ENCODE data around the gene CENPO.

Gene CENPO

DNA sequence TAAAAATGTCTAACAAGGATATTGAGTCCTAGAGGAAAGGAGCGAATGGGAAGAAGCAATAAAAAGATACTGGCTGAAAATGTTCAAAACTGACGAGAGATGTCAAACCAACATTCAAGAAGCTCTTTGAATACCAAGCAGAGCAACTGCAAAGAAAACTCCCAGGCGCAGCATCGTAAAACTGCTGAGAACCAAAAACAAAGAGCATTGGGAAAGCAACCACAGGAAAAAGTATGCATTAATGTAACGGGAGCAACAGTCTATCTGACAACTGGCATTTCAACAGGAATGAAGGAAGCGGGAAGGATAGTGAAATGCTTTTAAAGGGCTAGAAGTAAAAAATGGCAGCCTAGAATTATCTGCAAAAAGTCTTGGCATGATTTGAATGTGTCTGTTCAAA lies 73.7 kb downstream of the CENPO start:
- DNase-seq: no peak

DNA sequence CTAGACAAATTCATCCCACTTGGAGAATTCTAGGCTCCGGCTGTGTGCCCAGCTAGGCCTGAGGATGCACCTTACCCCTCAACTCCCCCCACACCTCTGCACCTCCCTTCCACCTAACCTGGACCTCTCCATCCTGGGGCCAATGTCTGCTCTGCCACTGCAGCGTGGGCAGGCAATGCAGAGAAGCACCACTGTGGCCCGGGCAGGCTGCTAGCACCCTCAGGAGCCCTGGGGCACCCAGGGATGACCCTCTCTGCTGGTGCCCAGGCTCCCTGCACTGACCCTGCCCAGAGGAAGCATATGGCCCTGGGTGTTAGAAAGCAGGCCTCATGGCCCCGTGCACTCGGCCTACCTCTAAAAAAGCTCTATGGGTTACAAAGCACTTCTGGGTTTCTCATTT lies 77.2 kb downstream of the CENPO start:
- no peak for DNase-seq

GRCh38 chr2:24870891-24871705 lies 77.9 kb downstream of the CENPO start:
- no peak for DNase-seq

GRCh38 chr2:24871852-24872333 lies 78.7 kb downstream of the CENPO start:
- no peak for DNase-seq

Data from stimulated activated naive CD4-positive, alpha-beta T cell (primary cell).